SK-N-SH (cell line): ENCODE data around the gene RIMS1. TPM values are rescaled to one million over a fixed set of nuclear protein-coding genes. Genes with fewer than 3 reads are reported as not detected.

Source experiments
- CTCF ChIA-PET: fragments of 300-600, 350-600 bp; formaldehyde crosslinking; extraction: SDS; loops from one replicate; lab custom pipeline; 2021; lab: Yijun Ruan, JAX
- POLR2A ChIA-PET: fragments of 350-600 bp; sonication (Branson Sonifier 250); formaldehyde crosslinking; extraction: SDS; loops from one replicate; lab custom pipeline; 2020; ENCODE audit warnings: antibody characterized with exemption, inconsistent platforms; lab: Yijun Ruan, JAX
- DNase-seq: peaks from one replicate; pipeline ENCODE4 v3.0.0; 2012
- H2AFZ ChIP-seq: fragments of 200-600 bp; sonication (generic); 2 replicates; pipeline ENCODE4 v1.8.1; 2016; ENCODE audit warnings: antibody characterized with exemption, mild to moderate bottlenecking, low read depth
- H3F3A ChIP-seq: fragments of 200-600 bp; sonication (generic); replicated peaks from 2 replicates; pipeline ENCODE3; 2016; ENCODE audit warnings: antibody characterized with exemption, mild to moderate bottlenecking; ENCODE audit not compliant: insufficient read depth
- H3K27ac ChIP-seq, 2 experiments: fragments of 200-500 bp in 1 of 2; fragments of 200-600 bp in 1 of 2; sonication (Bioruptor generic) in 1 of 2; sonication (generic), shearing (Covaris generic) in 1 of 2; 2 replicates each; pipeline versions ENCODE4 v1.5.1 to v1.6.1; 2014 to 2016; ENCODE audit warnings: low read depth in 2 of 2, inconsistent platforms in 1 of 2, low read length in 1 of 2, mild to moderate bottlenecking in 1 of 2, mixed read lengths in 1 of 2
- H3K27me3 ChIP-seq: fragments of 200-600 bp; sonication (generic), shearing (Covaris generic); 2 replicates; pipeline ENCODE4 v1.6.1; 2016; ENCODE audit warnings: mixed run types; ENCODE audit not compliant: insufficient read depth
- H3K36me3 ChIP-seq, 2 experiments: fragments of 200-500 bp in 1 of 2; fragments of 200-600 bp in 1 of 2; sonication (Bioruptor generic) in 1 of 2; sonication (generic) in 1 of 2; replicated peaks in 1 of 2; 2 replicates each; pipeline versions ENCODE3 to v1.5.1; 2014 to 2016; ENCODE audit warnings: low read length in 1 of 2, mild to moderate bottlenecking in 1 of 2; ENCODE audit not compliant: insufficient read depth in 2 of 2, control insufficient read depth in 1 of 2
- H3K4me1 ChIP-seq, 2 experiments: fragments of 200-500 bp in 1 of 2; fragments of 200-600 bp in 1 of 2; sonication (Bioruptor generic) in 1 of 2; sonication (generic), shearing (Covaris generic) in 1 of 2; 2 replicates each; pipeline versions ENCODE4 v1.5.1 to v1.6.1; 2014 to 2016; ENCODE audit warnings: low read depth in 1 of 2, low read length in 1 of 2, mixed run types in 1 of 2; ENCODE audit not compliant: insufficient read depth in 2 of 2, control insufficient read depth in 1 of 2
- H3K4me2 ChIP-seq: fragments of 200-600 bp; sonication (generic), shearing (Covaris generic); 2 replicates; pipeline ENCODE4 v1.6.1; 2017; ENCODE audit warnings: mixed run types
- H3K4me3 ChIP-seq, 2 experiments: fragments of 200-500 bp in 1 of 2; fragments of 200-600 bp in 1 of 2; sonication (Bioruptor generic) in 1 of 2; sonication (generic), shearing (Covaris generic) in 1 of 2; 2 replicates each; pipeline versions ENCODE4 v1.5.1 to v1.8.1; 2014 to 2016; ENCODE audit warnings: low read depth in 2 of 2, inconsistent platforms in 1 of 2, low read length in 1 of 2, mild to moderate bottlenecking in 1 of 2, mixed read lengths in 1 of 2, moderate library complexity in 1 of 2
- H3K79me2 ChIP-seq: fragments of 200-600 bp; sonication (generic); 2 replicates; pipeline ENCODE4 v1.8.1; 2017; ENCODE audit warnings: mild to moderate bottlenecking; ENCODE audit not compliant: insufficient read depth
- H3K9ac ChIP-seq: fragments of 200-600 bp; sonication (generic); 2 replicates; pipeline ENCODE4 v1.6.1; 2017; ENCODE audit warnings: mixed run types
- H3K9me2 ChIP-seq: fragments of 200-600 bp; sonication (generic); 2 replicates; pipeline ENCODE4 v1.6.1; 2017; ENCODE audit warnings: mixed run types
- H3K9me3 ChIP-seq: fragments of 200-600 bp; sonication (generic); 2 replicates; pipeline ENCODE4 v1.6.1; 2017; ENCODE audit warnings: mixed run types, mild to moderate bottlenecking, moderate library complexity
- H4K20me1 ChIP-seq: fragments of 200-600 bp; sonication (generic); 2 replicates; pipeline ENCODE4 v1.6.1; 2017; ENCODE audit warnings: mild to moderate bottlenecking, mixed run types; ENCODE audit not compliant: insufficient read depth
- ELF1 ChIP-seq: IDR thresholded peaks from 2 replicates; pipeline ENCODE4 v1.4.0; 2012
- FOSL2 ChIP-seq: IDR thresholded peaks from 2 replicates; pipeline ENCODE4 v1.4.0; 2012; ENCODE audit warnings: low read depth, mild to moderate bottlenecking, moderate library complexity, borderline replicate concordance
- FOXJ3 ChIP-seq: sonication (generic); formaldehyde crosslinking; IDR thresholded peaks from 2 replicates; pipeline ENCODE4 v1.5.1; 2020; ENCODE audit warnings: mild to moderate bottlenecking, missing genetic modification reagents
- FOXM1 ChIP-seq: IDR thresholded peaks from 2 replicates; pipeline ENCODE4 v1.4.0; 2012; ENCODE audit warnings: low read depth, mild to moderate bottlenecking
- GATA2 ChIP-seq: sonication (generic); formaldehyde crosslinking; IDR thresholded peaks from 2 replicates; pipeline ENCODE4 v1.5.0; 2020; ENCODE audit warnings: mild to moderate bottlenecking, missing genetic modification reagents
- JUND ChIP-seq: IDR thresholded peaks from 2 replicates; pipeline ENCODE4 v1.4.0; 2012
- MEF2A ChIP-seq: IDR thresholded peaks from 2 replicates; pipeline ENCODE4 v1.4.0; 2012; ENCODE audit warnings: low read depth, borderline replicate concordance
- MXI1 ChIP-seq: IDR thresholded peaks from 2 replicates; pipeline ENCODE4 v1.6.1; 2012; ENCODE audit warnings: mild to moderate bottlenecking, low read depth, low read length, improper control_type of control experiment
- NFIC ChIP-seq: IDR thresholded peaks from 2 replicates; pipeline ENCODE4 v1.4.0; 2012; ENCODE audit warnings: borderline replicate concordance
- NRF1 ChIP-seq: IDR thresholded peaks from 2 replicates; pipeline ENCODE4 v1.6.1; 2012; ENCODE audit warnings: low read depth, mild to moderate bottlenecking, low read length
- POLR2AphosphoS5 ChIP-seq: IDR thresholded peaks from 2 replicates; pipeline ENCODE4 v1.6.1; 2012; ENCODE audit warnings: low read depth, low read length
- RAD21 ChIP-seq: IDR thresholded peaks from 2 replicates; pipeline ENCODE4 v1.6.1; 2012; ENCODE audit warnings: mild to moderate bottlenecking, low read length
- RFX5 ChIP-seq: IDR thresholded peaks from 2 replicates; pipeline ENCODE4 v1.6.1; 2012; ENCODE audit warnings: mild to moderate bottlenecking, improper control_type of control experiment, low read length
- SIN3A ChIP-seq: IDR thresholded peaks from 2 replicates; pipeline ENCODE4 v1.6.1; 2012; ENCODE audit warnings: low read depth, mild to moderate bottlenecking, low read length, moderate library complexity, borderline replicate concordance
- SMC3 ChIP-seq: IDR thresholded peaks from 2 replicates; pipeline ENCODE4 v1.6.1; 2012; ENCODE audit warnings: low read depth, low read length, improper control_type of control experiment
- TAF1 ChIP-seq: IDR thresholded peaks from 2 replicates; pipeline ENCODE4 v1.6.1; 2012; ENCODE audit warnings: low read depth, mild to moderate bottlenecking, low read length, moderate library complexity, borderline replicate concordance
- TCF12 ChIP-seq: IDR thresholded peaks from 2 replicates; pipeline ENCODE4 v1.4.0; 2012
- TEAD4 ChIP-seq: IDR thresholded peaks from 2 replicates; pipeline ENCODE4 v1.4.0; 2012; ENCODE audit warnings: mild to moderate bottlenecking, borderline replicate concordance; ENCODE audit not compliant: insufficient read depth
- YY1 ChIP-seq: IDR thresholded peaks from 2 replicates; pipeline ENCODE4 v1.4.0; 2012; ENCODE audit warnings: low read depth, mild to moderate bottlenecking
- WGBS: methylation state at CpG from one replicate; pipeline ENCODE4 v1.1.6; 2017; ENCODE audit warnings: low lambda C conversion rate; 5-methylcytosine and 5-hydroxymethylcytosine counted together
- polyA plus RNA-seq, 3 experiments: library from polyadenylated mRNA; depleted of rRNA; stranded (reverse); fragments of >200 nt; gene quantifications; 2 replicates each; pipeline ENCODE4 v1.2.3, GENCODE V29; 2012
- TF ChIP-seq, protein P1 (sequence below): IDR thresholded peaks from 2 replicates; pipeline ENCODE4; 2012
- TF ChIP-seq, protein P2 (sequence below): IDR thresholded peaks from 2 replicates; pipeline ENCODE4 v1.6.1; 2012; ENCODE audit warnings: mild to moderate bottlenecking, low read depth, low read length, moderate library complexity
- TF ChIP-seq, protein P3 (sequence below): IDR thresholded peaks from 2 replicates; pipeline ENCODE4 v1.4.0; 2012; ENCODE audit warnings: low read depth, borderline replicate concordance
- TF ChIP-seq, protein P4 (sequence below): fragments of 150-350 bp; IDR thresholded peaks from 2 replicates; pipeline ENCODE4 v1.6.1; 2016; ENCODE audit warnings: mild to moderate bottlenecking, low read depth, low read length

The RIMS1 gene
- polyA plus RNA-seq, 1 of the 3 experiments (the other 2 are of a cell fraction): 0.20 TPM

DNA sequence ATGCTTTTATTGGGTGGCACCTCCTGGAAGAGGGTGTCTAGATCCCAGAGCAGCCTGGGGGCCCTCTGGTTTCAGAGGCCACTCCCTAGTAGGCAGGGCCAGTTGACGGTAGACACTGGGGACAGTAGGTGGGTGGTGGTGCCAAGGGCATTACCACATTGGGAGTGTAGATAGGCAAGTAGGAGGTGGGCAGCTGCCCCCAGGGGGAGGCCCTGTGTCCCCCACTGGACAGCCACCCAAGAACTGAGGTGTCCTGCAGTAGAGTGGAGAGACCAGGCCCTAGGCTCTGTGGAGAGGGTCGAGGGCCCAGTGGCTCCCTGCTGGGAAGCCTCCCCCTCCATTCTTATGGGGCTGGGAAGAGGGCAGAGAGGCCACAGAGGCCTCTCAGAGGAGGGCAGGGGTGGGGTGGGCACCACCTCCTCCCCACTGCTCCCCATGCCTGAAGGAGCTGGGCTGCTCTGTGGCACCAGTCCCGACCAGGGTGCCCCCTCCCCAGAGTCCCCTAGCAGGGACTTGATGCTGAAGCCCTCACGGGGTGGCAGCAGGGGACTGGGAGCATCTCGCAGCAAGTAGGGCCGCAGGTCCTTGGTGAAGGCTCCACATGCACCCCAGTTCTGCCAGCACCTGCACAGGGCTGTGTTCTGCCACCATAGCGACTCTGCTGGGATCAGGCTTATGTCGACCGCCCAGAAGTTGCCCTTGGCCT, 430.5 kb downstream of the RIMS1 start:
- CTCF ChIA-PET: no interaction called here
- 91% methylated on average over 6 of the region's 9 CpGs for WGBS
- no peak for DNase-seq
- Histone ChIP-seq H3F3A (no peaks in the 10 kb centered on the region), H3K36me3 (no peaks in the 10 kb centered on the region), H3K79me2 (no peaks in the 10 kb centered on the region), H3K27me3 (no peaks in the 10 kb centered on the region), H2AFZ (no peak overlapping the region), H3K4me1 (peaks cover 0 to 6% of the 10 kb centered on the region in 2 experiments; a peak in 3 of 4 replicates), H3K4me2 (no peak overlapping the region), H3K9me2 (no peaks in the 10 kb centered on the region), H3K27ac (no peak overlapping the region), H3K9me3 (no peaks in the 10 kb centered on the region), H3K9ac (no peak overlapping the region), H3K4me3 (no peak overlapping the region), H4K20me1 (no peaks in the 10 kb centered on the region)
- POLR2A ChIA-PET: no interaction called here
- no peak for TF ChIP-seq TAF1
- TF ChIP-seq MEF2A: no peak
- TF ChIP-seq SIN3A: no peak
- no peak for TF ChIP-seq GATA2 (CRISPR knock-in tag)
- TF ChIP-seq FOSL2: no peak
- no peak for TF ChIP-seq FOXJ3 (CRISPR knock-in tag)
- TF ChIP-seq, protein P1, sequence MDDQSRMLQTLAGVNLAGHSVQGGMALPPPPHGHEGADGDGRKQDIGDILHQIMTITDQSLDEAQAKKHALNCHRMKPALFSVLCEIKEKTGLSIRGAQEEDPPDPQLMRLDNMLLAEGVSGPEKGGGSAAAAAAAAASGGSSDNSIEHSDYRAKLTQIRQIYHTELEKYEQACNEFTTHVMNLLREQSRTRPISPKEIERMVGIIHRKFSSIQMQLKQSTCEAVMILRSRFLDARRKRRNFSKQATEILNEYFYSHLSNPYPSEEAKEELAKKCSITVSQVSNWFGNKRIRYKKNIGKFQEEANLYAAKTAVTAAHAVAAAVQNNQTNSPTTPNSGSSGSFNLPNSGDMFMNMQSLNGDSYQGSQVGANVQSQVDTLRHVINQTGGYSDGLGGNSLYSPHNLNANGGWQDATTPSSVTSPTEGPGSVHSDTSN: no peak
- no peak for TF ChIP-seq YY1
- TF ChIP-seq NFIC: no peak

DNA sequence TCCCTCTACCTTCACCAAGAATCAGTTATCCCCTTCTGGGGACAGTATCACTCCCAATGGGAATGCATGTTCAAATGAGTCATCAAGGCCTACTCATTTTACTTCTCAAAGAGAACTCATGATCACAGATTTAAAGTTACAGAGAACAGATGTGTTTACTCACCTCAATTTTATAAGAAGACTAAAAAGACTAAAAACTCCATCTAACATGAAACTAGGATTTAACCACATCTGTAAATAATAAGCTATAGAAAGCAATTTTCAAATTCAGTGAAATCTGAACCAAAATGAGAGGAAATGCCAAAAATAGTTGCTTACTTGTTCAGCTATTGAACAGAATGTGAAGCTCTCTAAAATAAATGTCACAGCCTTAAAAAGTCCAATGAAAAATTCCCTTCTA, 435.4 kb downstream of the RIMS1 start:
- Histone ChIP-seq H3K9me3 (no peaks in the 10 kb centered on the region), H3K27me3 (no peaks in the 10 kb centered on the region), H3K9ac (no peak overlapping the region), H4K20me1 (no peaks in the 10 kb centered on the region), H3K4me2 (no peak overlapping the region), H3K27ac (peak overlapping the region; percentile 61 to 76; a peak in 2 of 4 replicates), H2AFZ (peak overlapping the region; percentile 74), H3K36me3 (no peaks in the 10 kb centered on the region), H3F3A (no peaks in the 10 kb centered on the region), H3K4me1 (peaks cover 0 to 9% of the 10 kb centered on the region in 2 experiments; a peak in 2 of 4 replicates), H3K4me3 (no peak overlapping the region), H3K9me2 (no peaks in the 10 kb centered on the region), H3K79me2 (no peaks in the 10 kb centered on the region)
- DNase-seq: no peak
- CTCF ChIA-PET: no interaction called here
- POLR2A ChIA-PET: no interaction called here
- no peak for TF ChIP-seq RAD21
- no peak for TF ChIP-seq ELF1
- no peak for TF ChIP-seq GATA2 (CRISPR knock-in tag)
- no peak for TF ChIP-seq MXI1
- TF ChIP-seq FOXJ3 (CRISPR knock-in tag): no peak
- TF ChIP-seq RFX5: no peak
- peak; percentile 81; the same call in 1 of the 2 replicates for TF ChIP-seq FOSL2
- TF ChIP-seq NRF1: no peak
- no peak for TF ChIP-seq TEAD4
- TF ChIP-seq SMC3: no peak
- TF ChIP-seq, protein P2, sequence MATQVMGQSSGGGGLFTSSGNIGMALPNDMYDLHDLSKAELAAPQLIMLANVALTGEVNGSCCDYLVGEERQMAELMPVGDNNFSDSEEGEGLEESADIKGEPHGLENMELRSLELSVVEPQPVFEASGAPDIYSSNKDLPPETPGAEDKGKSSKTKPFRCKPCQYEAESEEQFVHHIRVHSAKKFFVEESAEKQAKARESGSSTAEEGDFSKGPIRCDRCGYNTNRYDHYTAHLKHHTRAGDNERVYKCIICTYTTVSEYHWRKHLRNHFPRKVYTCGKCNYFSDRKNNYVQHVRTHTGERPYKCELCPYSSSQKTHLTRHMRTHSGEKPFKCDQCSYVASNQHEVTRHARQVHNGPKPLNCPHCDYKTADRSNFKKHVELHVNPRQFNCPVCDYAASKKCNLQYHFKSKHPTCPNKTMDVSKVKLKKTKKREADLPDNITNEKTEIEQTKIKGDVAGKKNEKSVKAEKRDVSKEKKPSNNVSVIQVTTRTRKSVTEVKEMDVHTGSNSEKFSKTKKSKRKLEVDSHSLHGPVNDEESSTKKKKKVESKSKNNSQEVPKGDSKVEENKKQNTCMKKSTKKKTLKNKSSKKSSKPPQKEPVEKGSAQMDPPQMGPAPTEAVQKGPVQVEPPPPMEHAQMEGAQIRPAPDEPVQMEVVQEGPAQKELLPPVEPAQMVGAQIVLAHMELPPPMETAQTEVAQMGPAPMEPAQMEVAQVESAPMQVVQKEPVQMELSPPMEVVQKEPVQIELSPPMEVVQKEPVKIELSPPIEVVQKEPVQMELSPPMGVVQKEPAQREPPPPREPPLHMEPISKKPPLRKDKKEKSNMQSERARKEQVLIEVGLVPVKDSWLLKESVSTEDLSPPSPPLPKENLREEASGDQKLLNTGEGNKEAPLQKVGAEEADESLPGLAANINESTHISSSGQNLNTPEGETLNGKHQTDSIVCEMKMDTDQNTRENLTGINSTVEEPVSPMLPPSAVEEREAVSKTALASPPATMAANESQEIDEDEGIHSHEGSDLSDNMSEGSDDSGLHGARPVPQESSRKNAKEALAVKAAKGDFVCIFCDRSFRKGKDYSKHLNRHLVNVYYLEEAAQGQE: no peak
- no peak for TF ChIP-seq MEF2A
- TF ChIP-seq FOXM1: no peak
- TF ChIP-seq POLR2AphosphoS5: no peak
- TF ChIP-seq TCF12: peak; percentile 71
- TF ChIP-seq, protein P3, sequence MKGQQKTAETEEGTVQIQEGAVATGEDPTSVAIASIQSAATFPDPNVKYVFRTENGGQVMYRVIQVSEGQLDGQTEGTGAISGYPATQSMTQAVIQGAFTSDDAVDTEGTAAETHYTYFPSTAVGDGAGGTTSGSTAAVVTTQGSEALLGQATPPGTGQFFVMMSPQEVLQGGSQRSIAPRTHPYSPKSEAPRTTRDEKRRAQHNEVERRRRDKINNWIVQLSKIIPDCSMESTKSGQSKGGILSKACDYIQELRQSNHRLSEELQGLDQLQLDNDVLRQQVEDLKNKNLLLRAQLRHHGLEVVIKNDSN: no peak
- TF ChIP-seq, protein P4, sequence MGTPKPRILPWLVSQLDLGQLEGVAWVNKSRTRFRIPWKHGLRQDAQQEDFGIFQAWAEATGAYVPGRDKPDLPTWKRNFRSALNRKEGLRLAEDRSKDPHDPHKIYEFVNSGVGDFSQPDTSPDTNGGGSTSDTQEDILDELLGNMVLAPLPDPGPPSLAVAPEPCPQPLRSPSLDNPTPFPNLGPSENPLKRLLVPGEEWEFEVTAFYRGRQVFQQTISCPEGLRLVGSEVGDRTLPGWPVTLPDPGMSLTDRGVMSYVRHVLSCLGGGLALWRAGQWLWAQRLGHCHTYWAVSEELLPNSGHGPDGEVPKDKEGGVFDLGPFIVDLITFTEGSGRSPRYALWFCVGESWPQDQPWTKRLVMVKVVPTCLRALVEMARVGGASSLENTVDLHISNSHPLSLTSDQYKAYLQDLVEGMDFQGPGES: no peak
- TF ChIP-seq JUND: peak; percentile 55; the same call in 1 of the 2 replicates
